PC-9 (cell line): ENCODE data around the gene MCTP2. TPM values are rescaled to one million over a fixed set of nuclear protein-coding genes. Genes with fewer than 3 reads are reported as not detected.

ENCODE experiments used
- BruUV-seq: library from RNA; stranded (reverse); fragments of 400-500 nt; replicated peaks from 2 replicates; lab custom pipeline; 2021; lab: Mats Ljungman, UMichigan
- CTCF ChIA-PET: fragments of 300-600 bp; sonication (Branson Sonifier 250); formaldehyde crosslinking; loops from one replicate; lab custom pipeline; 2022; ENCODE audit warnings: antibody characterized with exemption; lab: Charles Lee
- POLR2A ChIA-PET: fragments of 300-600 bp; sonication (Branson Sonifier 250); formaldehyde crosslinking; loops from one replicate; lab custom pipeline; 2022; ENCODE audit warnings: antibody characterized with exemption; ENCODE audit not compliant: unreplicated experiment; lab: Charles Lee
- DNase-seq, 2 experiments: peaks; one replicate each; pipeline versions ENCODE4 v3.0.0 to v3.0.0-alpha.2; 2015 to 2022; ENCODE audit warnings: mixed read lengths in 1 of 2
- H2AFZ ChIP-seq: fragments of 200-600 bp; sonication (generic); 2 replicates; pipeline ENCODE4 v1.8.1; 2017; ENCODE audit warnings: antibody characterized with exemption
- H3F3A ChIP-seq: fragments of 200-600 bp; sonication (generic); 2 replicates; pipeline ENCODE4 v1.8.1; 2017; ENCODE audit warnings: antibody characterized with exemption, mild to moderate bottlenecking, low read depth; ENCODE audit not compliant: insufficient read depth
- H3K27ac ChIP-seq: fragments of 200-600 bp; sonication (generic); 2 replicates; pipeline ENCODE4 v1.6.1; 2016; ENCODE audit warnings: mixed run types
- H3K27me3 ChIP-seq: fragments of 200-600 bp; sonication (generic); 2 replicates; pipeline ENCODE4 v1.6.1; 2016; ENCODE audit warnings: low read depth, mixed run types; ENCODE audit not compliant: insufficient read depth
- H3K36me3 ChIP-seq: fragments of 200-600 bp; sonication (generic); 2 replicates; pipeline ENCODE4 v1.6.1; 2016; ENCODE audit warnings: low read depth, mixed run types
- H3K4me1 ChIP-seq: fragments of 200-600 bp; sonication (generic); replicated peaks from 2 replicates; pipeline ENCODE4 v1.6.1; 2016; ENCODE audit warnings: mixed run types; ENCODE audit not compliant: insufficient read depth
- H3K4me2 ChIP-seq: fragments of 200-600 bp; sonication (generic); 2 replicates; pipeline ENCODE4 v1.6.1; 2017; ENCODE audit warnings: mixed run types
- H3K4me3 ChIP-seq: fragments of 200-600 bp; sonication (generic); 2 replicates; pipeline ENCODE4 v1.6.1; 2016; ENCODE audit warnings: mixed run types
- H3K79me2 ChIP-seq: fragments of 200-600 bp; sonication (generic); 2 replicates; pipeline ENCODE4 v1.6.1; 2017; ENCODE audit warnings: low read depth, mixed run types
- H3K9me2 ChIP-seq: fragments of 200-600 bp; sonication (generic); 2 replicates; pipeline ENCODE4 v1.8.1; 2017; ENCODE audit warnings: mild to moderate bottlenecking; ENCODE audit not compliant: insufficient read depth
- H3K9me3 ChIP-seq: fragments of 200-600 bp; sonication (generic); 2 replicates; pipeline ENCODE4 v1.8.1; 2016; ENCODE audit warnings: low read depth; ENCODE audit not compliant: insufficient read depth
- H4K20me1 ChIP-seq: fragments of 200-600 bp; sonication (generic); 2 replicates; pipeline ENCODE4 v1.8.1; 2017; ENCODE audit not compliant: insufficient read depth
- EZH2 ChIP-seq: fragments of 200-600 bp; sonication (generic); IDR thresholded peaks from 2 replicates; pipeline ENCODE4 v1.8.0; 2017; ENCODE audit warnings: antibody characterized with exemption, low read depth
- intact Hi-C: fragments of 100-400 bp; cut with micrococcal nuclease; formaldehyde crosslinking; loops from one replicate; pipeline ENCODE4 v1.10.0; 2022; ENCODE audit not compliant: unreplicated experiment
- total RNA-seq: library from RNA; stranded (reverse); gene quantifications from 2 replicates; pipeline ENCODE4 v1.2.3, GENCODE V29; 2021
- TF ChIP-seq, protein P1 (sequence below): fragments of 200-600 bp; sonication (generic); conservative IDR thresholded peaks from 2 replicates; pipeline ENCODE4 v1.6.1; 2017; ENCODE audit warnings: mixed run types, antibody characterized with exemption, mild to moderate bottlenecking, moderate library complexity

The MCTP2 gene
- total RNA-seq, 1 experiment from 2014 or later: 5.7 TPM

DNA sequence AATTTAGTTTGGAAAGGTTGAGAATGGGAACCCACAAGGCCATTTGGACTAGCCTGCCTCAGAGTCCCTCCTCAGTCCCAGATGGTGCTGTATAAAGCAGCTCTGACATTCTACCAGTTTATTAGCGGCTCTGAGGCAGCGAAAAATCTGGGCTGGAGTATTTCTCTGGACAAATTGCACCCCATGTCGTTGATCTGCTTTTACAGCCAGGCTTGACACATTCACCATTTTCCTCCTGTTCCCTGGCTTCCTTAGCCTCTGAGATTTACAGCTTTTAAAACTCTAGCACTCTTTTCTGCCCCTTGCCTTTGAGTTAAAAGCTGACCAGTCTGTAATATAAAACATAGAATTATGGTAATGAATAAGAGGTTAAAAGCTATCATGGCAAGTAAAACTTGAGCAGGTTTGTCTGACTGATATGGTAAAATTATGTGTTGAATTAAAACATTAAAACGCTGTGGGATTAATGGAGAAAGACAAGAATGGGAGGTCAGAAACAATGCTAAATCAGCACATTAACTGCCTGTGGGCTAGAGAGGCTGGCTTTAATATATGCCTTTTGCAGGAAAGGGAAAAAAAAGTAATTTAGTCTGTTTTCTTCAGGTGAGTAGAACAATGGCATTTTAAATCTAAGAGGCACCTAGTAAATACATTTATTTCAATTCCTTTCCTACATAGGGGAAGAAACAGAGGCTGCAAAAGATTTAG is 131.2 kb downstream of the MCTP2 start:
- no TSS peak for BruUV-seq
- CTCF ChIA-PET: no interaction called here

GRCh38 chr15:94363382-94363781 is 132.0 kb downstream of the MCTP2 start:
- no peak for DNase-seq
- H3K4me3 ChIP-seq: no peak overlapping the region
- intact Hi-C loops: no loop called here
- H3K9me3 ChIP-seq: no peaks in the 10 kb centered on the region
- H3K9me2 ChIP-seq: no peaks in the 10 kb centered on the region
- no peaks in the 10 kb centered on the region for H3K27me3 ChIP-seq
- no peaks in the 10 kb centered on the region for H3F3A ChIP-seq
- ChIA-PET POLR2A (no interaction called here), CTCF (no interaction called here)
- H3K27ac ChIP-seq: no peak overlapping the region
- no peaks in the 10 kb centered on the region for H4K20me1 ChIP-seq
- H3K79me2 ChIP-seq: no peaks in the 10 kb centered on the region
- no peaks in the 10 kb centered on the region for H3K4me1 ChIP-seq
- TF ChIP-seq, protein P1, sequence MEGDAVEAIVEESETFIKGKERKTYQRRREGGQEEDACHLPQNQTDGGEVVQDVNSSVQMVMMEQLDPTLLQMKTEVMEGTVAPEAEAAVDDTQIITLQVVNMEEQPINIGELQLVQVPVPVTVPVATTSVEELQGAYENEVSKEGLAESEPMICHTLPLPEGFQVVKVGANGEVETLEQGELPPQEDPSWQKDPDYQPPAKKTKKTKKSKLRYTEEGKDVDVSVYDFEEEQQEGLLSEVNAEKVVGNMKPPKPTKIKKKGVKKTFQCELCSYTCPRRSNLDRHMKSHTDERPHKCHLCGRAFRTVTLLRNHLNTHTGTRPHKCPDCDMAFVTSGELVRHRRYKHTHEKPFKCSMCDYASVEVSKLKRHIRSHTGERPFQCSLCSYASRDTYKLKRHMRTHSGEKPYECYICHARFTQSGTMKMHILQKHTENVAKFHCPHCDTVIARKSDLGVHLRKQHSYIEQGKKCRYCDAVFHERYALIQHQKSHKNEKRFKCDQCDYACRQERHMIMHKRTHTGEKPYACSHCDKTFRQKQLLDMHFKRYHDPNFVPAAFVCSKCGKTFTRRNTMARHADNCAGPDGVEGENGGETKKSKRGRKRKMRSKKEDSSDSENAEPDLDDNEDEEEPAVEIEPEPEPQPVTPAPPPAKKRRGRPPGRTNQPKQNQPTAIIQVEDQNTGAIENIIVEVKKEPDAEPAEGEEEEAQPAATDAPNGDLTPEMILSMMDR: no peak
- TF ChIP-seq EZH2: no peak
- H3K36me3 ChIP-seq: no peaks in the 10 kb centered on the region
- H3K4me2 ChIP-seq: no peak overlapping the region
- BruUV-seq: no TSS peak
- H2AFZ ChIP-seq: no peak overlapping the region

More for the DNA sequence above, 131.2 kb downstream of the MCTP2 start:
- intact Hi-C loops: no loop called here
- Histone ChIP-seq H3K9me3 (no peaks in the 10 kb centered on the region), H3K27ac (no peak overlapping the region), H3K4me2 (no peak overlapping the region), H3K79me2 (no peaks in the 10 kb centered on the region), H3K36me3 (no peaks in the 10 kb centered on the region), H3K27me3 (no peaks in the 10 kb centered on the region), H3F3A (no peaks in the 10 kb centered on the region), H3K9me2 (no peaks in the 10 kb centered on the region), H4K20me1 (no peaks in the 10 kb centered on the region), H3K4me3 (no peak overlapping the region), H3K4me1 (no peaks in the 10 kb centered on the region), H2AFZ (no peak overlapping the region)
- POLR2A ChIA-PET: no interaction called here
- no peak for TF ChIP-seq EZH2
- TF ChIP-seq, protein P1: no peak
- no peak for DNase-seq

- Histone ChIP-seq H2AFZ (no peak overlapping the region), H3K27me3 (no peaks in the 10 kb centered on the region), H3K4me2 (no peak overlapping the region), H3K27ac (no peak overlapping the region), H3K4me1 (no peaks in the 10 kb centered on the region), H3K9me2 (no peaks in the 10 kb centered on the region), H4K20me1 (no peaks in the 10 kb centered on the region), H3F3A (no peaks in the 10 kb centered on the region), H3K9me3 (no peaks in the 10 kb centered on the region), H3K4me3 (no peak overlapping the region), H3K79me2 (no peaks in the 10 kb centered on the region), H3K36me3 (no peaks in the 10 kb centered on the region)
- no TSS peak for BruUV-seq
- POLR2A ChIA-PET: no interaction called here
- no peak for TF ChIP-seq EZH2
- CTCF ChIA-PET: no interaction called here
- intact Hi-C loops: no loop called here
- DNase-seq: no peak
Observed at GRCh38 chr15:94366781-94367180, 135.4 kb downstream of the MCTP2 start.
